Measurements from ENCODE around the gene KHK.
A peak's percentile ranks its signal among the peaks of the same experiment; 100 is the strongest.
"Not testable (repeated sequence)": the region's sequence is repeated elsewhere in the genome, so short reads cannot be mapped to it uniquely, and the experiment has no call there.

The KHK gene

GRCh38 chr2:27105981-27106380 is 19.4 kb downstream of the KHK start:
- H3K36me3 ChIP-seq = no peaks in the 10 kb centered on the region
- no peaks in the 10 kb centered on the region for H3K4me1 ChIP-seq
- no peaks in the 10 kb centered on the region for H3K27me3 ChIP-seq
- TF ChIP-seq CTCF (IDR thresholded peaks at IDR 0.05; ENCODE audit: low read depth, low read length) = no peak
- no peaks in the 10 kb centered on the region for H3K9me3 ChIP-seq
- no peak for DNase-seq
- H3K4me3 ChIP-seq (ENCODE audit: low read depth, low read length) = no peak overlapping the region

GRCh38 chr2:27108221-27108620 is 21.6 kb downstream of the KHK start:
- Histone ChIP-seq H3K27me3 (no peaks in the 10 kb centered on the region), H3K36me3 (no peaks in the 10 kb centered on the region), H3K4me3 (ENCODE audit: low read depth, low read length) (no peak overlapping the region), H3K9me3 (no peaks in the 10 kb centered on the region), H3K4me1 (no peaks in the 10 kb centered on the region)
- DNase-seq = no peak
- TF ChIP-seq CTCF (IDR thresholded peaks at IDR 0.05; ENCODE audit: low read depth, low read length) = no peak

DNA sequence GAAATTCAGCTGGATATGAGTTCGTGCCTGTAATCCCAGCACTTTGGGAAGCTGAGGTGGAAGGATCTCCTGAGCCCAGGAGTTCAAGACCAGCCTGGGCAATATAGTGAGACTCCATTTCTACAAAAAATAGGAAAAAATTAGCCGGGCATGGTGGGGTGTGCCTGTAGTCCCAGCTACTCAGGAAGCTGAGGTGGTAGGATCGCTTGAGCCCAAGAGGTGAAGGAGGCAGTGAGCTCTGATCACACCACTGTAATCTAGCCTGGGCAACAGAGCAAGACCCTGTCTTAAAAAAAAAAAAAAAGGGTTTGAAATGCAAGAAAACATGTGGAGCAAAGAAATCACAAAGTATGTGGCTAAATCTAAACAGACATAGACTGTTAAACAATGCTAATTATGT is 22.5 kb downstream of the KHK start:
- no peak overlapping the region for H3K4me3 ChIP-seq (ENCODE audit: low read depth, low read length)
- no peaks in the 10 kb centered on the region for H3K9me3 ChIP-seq
- TF ChIP-seq CTCF (IDR thresholded peaks at IDR 0.05; ENCODE audit: low read depth, low read length) = no peak

DNA sequence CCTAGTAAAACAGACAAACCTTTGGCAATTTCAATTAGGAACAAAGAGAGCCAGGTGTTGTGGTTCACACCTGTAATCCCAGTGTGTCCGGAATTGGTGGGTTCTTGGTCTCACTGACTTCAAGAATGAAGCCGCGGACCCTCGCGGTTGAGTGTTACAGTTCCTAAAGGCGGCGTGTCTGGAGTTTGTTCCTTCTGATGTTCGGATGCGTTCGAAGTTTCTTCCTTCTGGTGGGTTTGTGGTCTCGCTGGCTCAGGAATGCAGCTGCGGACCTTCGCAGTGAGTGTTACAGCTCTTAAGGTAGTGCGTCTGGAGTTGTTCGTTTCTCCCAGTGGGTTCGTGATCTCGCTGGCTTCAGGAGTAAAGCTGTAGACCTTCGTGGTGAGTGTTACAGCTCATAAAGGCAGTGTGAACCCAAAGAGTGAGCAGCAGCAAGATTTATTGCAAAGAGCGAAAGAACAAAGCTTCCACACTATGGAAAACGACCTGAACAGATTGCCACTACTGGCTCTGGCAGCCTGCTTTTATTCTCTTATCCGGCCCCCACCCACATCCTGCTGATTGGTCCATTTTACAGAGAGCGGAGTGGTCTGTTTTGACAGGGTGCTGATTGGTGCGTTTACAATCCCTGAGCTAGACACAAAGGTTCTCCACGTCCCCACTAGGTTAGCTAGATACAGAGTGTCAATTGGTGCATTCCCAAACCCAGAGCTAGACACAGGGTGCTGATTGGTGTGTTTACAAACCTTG is 24.2 kb downstream of the KHK start:
- H3K27me3 ChIP-seq; H3K4me3 ChIP-seq (ENCODE audit: low read depth, low read length); H3K36me3 ChIP-seq; H3K4me1 ChIP-seq; DNase-seq; H3K9me3 ChIP-seq: not testable (repeated sequence)

More for the DNA sequence above, 22.5 kb downstream of the KHK start:
- no peaks in the 10 kb centered on the region for H3K27me3 ChIP-seq
- DNase-seq = no peak
- H3K36me3 ChIP-seq = no peaks in the 10 kb centered on the region
- H3K4me1 ChIP-seq = no peaks in the 10 kb centered on the region

DNA sequence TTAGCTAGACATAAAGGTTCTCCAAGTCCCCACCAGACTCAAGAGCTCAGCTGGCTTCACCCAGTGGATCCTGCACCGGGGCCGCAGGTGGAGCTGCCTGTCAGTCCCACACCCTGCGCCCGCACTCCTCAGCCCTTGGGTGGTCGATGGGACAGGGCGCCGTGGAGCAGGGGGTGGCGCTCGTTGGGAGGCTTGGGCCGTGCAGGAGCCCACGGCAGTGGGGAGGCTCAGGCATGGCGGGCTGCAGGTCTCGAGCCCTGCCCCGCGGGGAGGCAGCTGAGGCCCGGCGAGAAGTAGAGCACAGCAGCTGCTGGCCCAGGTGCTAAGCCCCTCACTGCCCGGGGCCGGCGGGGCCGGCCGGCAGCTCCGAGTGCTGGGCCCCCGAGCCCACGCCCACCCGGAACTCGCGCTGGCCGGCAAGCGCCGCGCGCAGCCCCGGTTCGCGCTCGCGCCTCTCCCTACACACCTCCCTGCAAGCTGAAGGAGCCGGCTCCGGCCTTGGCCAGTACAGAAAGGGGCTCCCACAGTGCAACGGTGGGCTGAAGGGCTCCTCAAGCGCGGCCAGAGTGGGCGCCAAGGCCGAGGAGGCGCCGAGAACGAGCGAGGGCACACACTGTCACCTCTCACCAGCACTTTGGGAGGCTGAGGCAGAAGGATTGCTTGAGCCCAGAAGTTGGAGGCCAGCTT is 25.0 kb downstream of the KHK start:
- H3K4me1 ChIP-seq; H3K4me3 ChIP-seq (ENCODE audit: low read depth, low read length): not testable (repeated sequence)

DNA sequence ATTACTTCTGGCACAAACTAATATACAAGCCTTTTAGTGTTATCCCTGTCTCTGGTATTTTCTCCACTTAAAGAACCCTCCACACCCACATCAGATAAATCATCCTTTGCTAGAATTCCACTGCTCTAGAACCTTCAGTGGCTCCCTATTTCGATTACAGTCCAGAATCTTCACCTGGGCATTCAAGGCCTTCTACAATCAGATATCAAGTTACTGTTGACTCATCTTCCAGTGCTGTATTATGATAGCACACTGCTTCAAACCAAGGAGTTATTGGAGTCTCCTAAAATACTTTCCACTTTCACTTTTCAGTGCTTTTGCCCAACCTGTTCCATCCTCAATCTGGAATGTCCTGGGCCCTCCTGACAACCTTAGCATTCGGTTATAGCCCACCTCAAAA is 28.9 kb downstream of the KHK start:
- no peak for DNase-seq
- H3K9me3 ChIP-seq = no peaks in the 10 kb centered on the region
- no peaks in the 10 kb centered on the region for H3K27me3 ChIP-seq
- H3K4me1 ChIP-seq = no peaks in the 10 kb centered on the region
- TF ChIP-seq CTCF (IDR thresholded peaks at IDR 0.05; ENCODE audit: low read depth, low read length) = no peak
- H3K36me3 ChIP-seq = no peaks in the 10 kb centered on the region
- H3K4me3 ChIP-seq (ENCODE audit: low read depth, low read length) = no peak overlapping the region

More for the DNA sequence above, 25.0 kb downstream of the KHK start:
- not testable (repeated sequence) for H3K9me3 ChIP-seq, H3K27me3 ChIP-seq, DNase-seq, H3K36me3 ChIP-seq

- Histone ChIP-seq H3K4me3 (ENCODE audit: low read depth, low read length) (peak overlapping the region; percentile 90), H3K9me3 (no peaks in the 10 kb centered on the region), H3K27me3 (no peaks in the 10 kb centered on the region), H3K4me1 (no peaks in the 10 kb centered on the region), H3K36me3 (no peaks in the 10 kb centered on the region)
- no peak for TF ChIP-seq CTCF (IDR thresholded peaks at IDR 0.05; ENCODE audit: low read depth, low read length)
- no peak for DNase-seq
These were observed 31.5 kb downstream of the KHK start for GRCh38 chr2:27117995-27118524.

Data from BE2C (cell line).